GM12878 (cell line): ENCODE data around the gene GAK. TPM values are rescaled to one million over a fixed set of nuclear protein-coding genes. Genes with fewer than 3 reads are reported as not detected.

Experiments
- ATAC-seq: fragments of 200-7000 bp; cut with Tn5 transposase; 3 replicates; pipeline ENCODE4 v1.9.1; 2020; ENCODE audit warnings: mild to moderate bottlenecking, moderate library complexity
- BruUV-seq: library from RNA; stranded (reverse); fragments of 400-500 nt; replicated peaks from 2 replicates; lab custom pipeline; 2021; lab: Mats Ljungman, UMichigan
- CTCF ChIA-PET: fragments of 300-600 bp; sonication (Branson Sonifier 250); formaldehyde crosslinking; extraction: SDS; loops from one replicate; lab custom pipeline; 2021; ENCODE audit warnings: inconsistent platforms; lab: Yijun Ruan, JAX
- POLR2A ChIA-PET: fragments of 350-600 bp; formaldehyde crosslinking; extraction: SDS; loops from one replicate; lab custom pipeline; 2021; ENCODE audit warnings: inconsistent platforms; lab: Charles Lee
- RAD21 ChIA-PET: fragments of 300-600 bp; sonication (Branson Sonifier 250); formaldehyde crosslinking; loops from one replicate; lab custom pipeline; 2023; ENCODE audit warnings: antibody characterized with exemption; ENCODE audit not compliant: unreplicated experiment; lab: Charles Lee
- SMC1A ChIA-PET: fragments of 300-600 bp; sonication (Branson Sonifier 250); formaldehyde crosslinking; loops from one replicate; lab custom pipeline; 2023; ENCODE audit not compliant: unreplicated experiment, uncharacterized antibody; lab: Charles Lee
- DNase-seq: peaks from one replicate; pipeline ENCODE4 v3.0.0-alpha.2; 2011; ENCODE audit warnings: low read depth, low spot score
- FAIRE-seq: peaks from 3 replicates; lab custom pipeline; 2011; peaks lifted over from hg19 to GRCh38; lab: Jason Lieb, UNC
- H2AFZ ChIP-seq: 2 replicates; pipeline ENCODE4 v1.6.0; 2011; ENCODE audit warnings: low read depth, low read length, control low read depth; ENCODE audit not compliant: control insufficient read depth
- H3K27ac ChIP-seq: 2 replicates; pipeline ENCODE4 v1.5.1; 2011; ENCODE audit warnings: control low read depth; ENCODE audit not compliant: control insufficient read depth, insufficient read depth
- H3K27me3 ChIP-seq, 2 experiments: replicated peaks in 1 of 2; 2 replicates each; pipeline versions ENCODE4 v1.6.0 to v1.6.1; 2011; ENCODE audit warnings: low read length in 1 of 2; ENCODE audit not compliant: control insufficient read depth in 2 of 2, insufficient read depth in 2 of 2
- H3K36me3 ChIP-seq, 2 experiments: 2 replicates each; pipeline ENCODE4 v1.5.1; 2011; ENCODE audit warnings: low read length in 1 of 2; ENCODE audit not compliant: control insufficient read depth in 2 of 2, insufficient read depth in 2 of 2
- H3K4me1 ChIP-seq: 2 replicates; pipeline ENCODE4 v1.6.1; 2011; ENCODE audit warnings: mild to moderate bottlenecking, low read length, moderate library complexity, mixed read lengths; ENCODE audit not compliant: control insufficient read depth, insufficient read depth
- H3K4me2 ChIP-seq: 2 replicates; pipeline ENCODE4 v1.6.0; 2011; ENCODE audit warnings: control low read depth; ENCODE audit not compliant: control insufficient read depth, insufficient read depth
- H3K4me3 ChIP-seq: fragments of 200-600 bp; sonication (generic); 2 replicates; pipeline ENCODE4 v1.5.1; 2016
- H3K79me2 ChIP-seq: 2 replicates; pipeline ENCODE4 v1.6.0; 2011; ENCODE audit warnings: low read length; ENCODE audit not compliant: control insufficient read depth, insufficient read depth
- H3K9ac ChIP-seq: 2 replicates; pipeline ENCODE4 v1.8.0; 2011; ENCODE audit warnings: low read length, control low read depth, mixed read lengths; ENCODE audit not compliant: control insufficient read depth, insufficient read depth
- H3K9me3 ChIP-seq: replicated peaks from 3 replicates; pipeline ENCODE4 v1.5.1; 2011; ENCODE audit warnings: mild to moderate bottlenecking, low read length; ENCODE audit not compliant: control insufficient read depth, insufficient read depth
- H4K20me1 ChIP-seq: 2 replicates; pipeline ENCODE4 v1.6.0; 2011; ENCODE audit not compliant: control insufficient read depth, insufficient read depth
- BACH1 ChIP-seq: fragments of 450-650 bp; IDR thresholded peaks from 2 replicates; pipeline ENCODE4 v1.6.1; 2017; ENCODE audit warnings: mild to moderate bottlenecking, borderline replicate concordance
- BCL3 ChIP-seq: IDR thresholded peaks from 2 replicates; pipeline ENCODE4 v1.6.1; 2011; ENCODE audit warnings: borderline replicate concordance, low read depth, mild to moderate bottlenecking, moderate library complexity, low read length; ENCODE audit not compliant: insufficient read depth, poor library complexity, severe bottlenecking
- CEBPZ ChIP-seq: fragments of 150-350 bp; IDR thresholded peaks from 2 replicates; pipeline ENCODE4 v1.6.1; 2016; ENCODE audit warnings: low read depth, low read length
- CREB1 ChIP-seq: IDR thresholded peaks from 2 replicates; pipeline ENCODE4 v1.6.1; 2012; ENCODE audit warnings: low read depth, mild to moderate bottlenecking, inconsistent platforms
- E2F4 ChIP-seq: IDR thresholded peaks from 2 replicates; pipeline ENCODE4 v1.6.1; 2012; ENCODE audit warnings: low read depth, low read length, improper control_type of control experiment
- E4F1 ChIP-seq: fragments of 450-650 bp; IDR thresholded peaks from 2 replicates; pipeline ENCODE4 v1.6.1; 2018; ENCODE audit warnings: borderline replicate concordance, mild to moderate bottlenecking; ENCODE audit not compliant: partially characterized antibody
- GATAD2B ChIP-seq: fragments of 450-650 bp; conservative IDR thresholded peaks from 2 replicates; pipeline ENCODE4 v1.6.1; 2017; ENCODE audit warnings: low read depth, mild to moderate bottlenecking, moderate library complexity
- HCFC1 ChIP-seq: fragments of 150-350 bp; IDR thresholded peaks from 2 replicates; pipeline ENCODE4 v1.6.1; 2014; ENCODE audit warnings: low read length
- KAT2A ChIP-seq: conservative IDR thresholded peaks from 2 replicates; pipeline ENCODE4 v1.6.1; 2011; ENCODE audit warnings: low read depth, low read length; ENCODE audit not compliant: control insufficient read depth
- LARP7 ChIP-seq: fragments of 450-650 bp; IDR thresholded peaks from 2 replicates; pipeline ENCODE4 v1.6.1; 2017; ENCODE audit warnings: mild to moderate bottlenecking
- MTA2 ChIP-seq: fragments of 450-650 bp; IDR thresholded peaks from 2 replicates; pipeline ENCODE4 v1.6.1; 2016; ENCODE audit warnings: low read depth, mild to moderate bottlenecking, moderate library complexity
- POLR2A ChIP-seq: IDR thresholded peaks from 2 replicates; pipeline ENCODE4 v1.6.1; 2011; ENCODE audit warnings: low read depth, mild to moderate bottlenecking, low read length
- RUNX3 ChIP-seq: IDR thresholded peaks from 2 replicates; pipeline ENCODE4 v1.6.1; 2012; ENCODE audit warnings: low read length, inconsistent platforms
- SIN3A ChIP-seq: IDR thresholded peaks from 2 replicates; pipeline ENCODE4 v1.6.1; 2012; ENCODE audit warnings: low read depth, low read length, improper control_type of control experiment
- SRF ChIP-seq, 2 experiments: IDR thresholded peaks; 2 replicates each; pipeline ENCODE4 v1.6.1; 2011; ENCODE audit warnings: low read depth in 2 of 2, low read length in 2 of 2, mild to moderate bottlenecking in 1 of 2, moderate library complexity in 1 of 2
- SUPT20H ChIP-seq: IDR thresholded peaks from 2 replicates; pipeline ENCODE4 v1.6.1; 2011; ENCODE audit warnings: low read depth, mild to moderate bottlenecking, low read length, moderate library complexity, borderline replicate concordance; ENCODE audit not compliant: control insufficient read depth
- TCF12 ChIP-seq: IDR thresholded peaks from 2 replicates; pipeline ENCODE4 v1.6.1; 2011; ENCODE audit warnings: low read depth, mild to moderate bottlenecking, low read length
- ZNF622 ChIP-seq: fragments of 450-650 bp; IDR thresholded peaks from 2 replicates; pipeline ENCODE4 v1.6.1; 2017; ENCODE audit warnings: mild to moderate bottlenecking, inconsistent platforms
- WGBS: methylation state at CpG from one replicate; pipeline ENCODE4 v1.1.6; 2016; ENCODE audit warnings: low lambda C conversion rate; ENCODE audit not compliant: insufficient replicate concordance, insufficient coverage; ENCODE audit errors: missing lambda C conversion rate; 5-methylcytosine and 5-hydroxymethylcytosine counted together
- in situ Hi-C: fragments of 300-500 bp; cut with MboI; formaldehyde crosslinking; loops from 9 replicates; pipeline ENCODE4 v1.14.3; 2018; ENCODE audit warnings: mixed read lengths
- intact Hi-C: fragments of 100-400 bp; cut with micrococcal nuclease; formaldehyde crosslinking; loops from one replicate; pipeline ENCODE4 v1.14.2; 2022; ENCODE audit not compliant: unreplicated experiment
- polyA plus RNA-seq, 11 experiments: library from polyadenylated mRNA; depleted of rRNA in 4 of 11; unstranded in 6 of 11; stranded (reverse) in 5 of 11; fragments of >200 nt; fragmentation: Nextera tagmentation in 4 of 11; fragmentation: Illumina TruSeq in 1 of 11; extraction: Ambion mirVana in 4 of 11; extraction: Trizol in 1 of 11; gene quantifications; 1 replicate in 1 of 11; 2 replicates in 10 of 11; pipeline versions ENCODE4 v1.2.1 to v1.2.3, GENCODE V29; 2011 to 2016; ENCODE audit warnings: inconsistent platforms in 2 of 11, missing spikeins in 2 of 11, low read depth in 1 of 11
- total RNA-seq, 4 experiments: library from RNA; depleted of rRNA in 3 of 4; stranded (reverse); fragments of >200 nt in 3 of 4; fragmentation: Illumina TruSeq in 1 of 4; extraction: Trizol in 1 of 4; gene quantifications; 2 replicates each; pipeline versions ENCODE4 v1.2.1 to v1.2.3, GENCODE V29; 2013 to 2021

Gene GAK
- total and polyA plus RNA-seq, 10 of the 15 experiments (the other 5 are each of a cell fraction or from before 2014, with no cell fraction given): 0.82 to 127 (median 53.8) TPM

- Histone ChIP-seq H3K36me3 (no peaks in the 10 kb centered on the region), H4K20me1 (no peaks in the 10 kb centered on the region), H3K4me3 (no peak overlapping the region), H3K27me3 (no peaks in the 10 kb centered on the region; a peak in 1 of 4 replicates), H2AFZ (no peak overlapping the region), H3K9me3 (no peaks in the 10 kb centered on the region), H3K27ac (no peak overlapping the region), H3K9ac (no peak overlapping the region), H3K4me1 (no peaks in the 10 kb centered on the region), H3K4me2 (no peak overlapping the region), H3K79me2 (no peaks in the 10 kb centered on the region)
- RAD21 ChIA-PET: no interaction called here
- TF ChIP-seq SIN3A: no peak
- TF ChIP-seq HCFC1: no peak
- TF ChIP-seq RUNX3: no peak
- no peak for TF ChIP-seq SRF (IDR thresholded peaks at IDR 0.05; ENCODE audit: low read depth in 2 of 2, low read length in 2 of 2)
- no peak for TF ChIP-seq TCF12
- no peak for TF ChIP-seq KAT2A
- TF ChIP-seq CREB1: no peak
- no peak for TF ChIP-seq MTA2
- no peak for TF ChIP-seq E2F4
- no peak for TF ChIP-seq LARP7
- TF ChIP-seq BCL3: no peak
- TF ChIP-seq SUPT20H: no peak
- no peak for TF ChIP-seq BACH1
- no peak for TF ChIP-seq CEBPZ
- TF ChIP-seq POLR2A: no peak
- no peak for TF ChIP-seq ZNF622
- TF ChIP-seq GATAD2B: no peak
- TF ChIP-seq E4F1: no peak
- in situ Hi-C loops: no loop called here
- ATAC-seq (no peak), DNase-seq (no peak), FAIRE-seq (no peak)
- intact Hi-C loops: no loop called here
- no TSS peak for BruUV-seq
- POLR2A ChIA-PET: no interaction called here
- WGBS: 57% methylated on average over 14 of the region's 14 CpGs
- SMC1A ChIA-PET: no interaction called here
- CTCF ChIA-PET: interaction anchor here (2.2 kb wide), 1 partner anchor 173 kb away, joined by 8 read pairs; the partner anchor contains the start of gene IDUA
These were observed 117.7 kb downstream of the GAK start for GRCh38 chr4:814312-814850.
